ENCODE measurements around the gene TOR3A. TPM values are rescaled to one million over a fixed set of nuclear protein-coding genes. Genes with fewer than 3 reads are reported as not detected.

The TOR3A gene
- total RNA-seq, 1 donor from 2014 or later = 59.5 TPM

- ChIA-PET CTCF (no interaction called here), POLR2A (interaction anchor here (1.4 kb wide), 1 partner anchor 15 kb away, joined by 4 read pairs; no protein-coding TSS in a partner anchor)
- Mint-ChIP-seq H3K4me1 (peaks cover 29% of the 10 kb centered on the region), H3K27ac (no peak overlapping the region), H3K27me3 (no peaks in the 10 kb centered on the region), H3K9me3 (no peaks in the 10 kb centered on the region), H3K4me3 (no peak overlapping the region), H3K36me3 (ENCODE audit: low read depth) (peaks cover 9% of the 10 kb centered on the region)
- DNase-seq (no peak), ATAC-seq (ENCODE audit: low read depth) (no peak)
- intact Hi-C loops (cut with micrococcal nuclease) = no loop called here
- no peak for TF ChIP-seq CTCF (IDR thresholded peaks at IDR 0.05)
These were observed 39.8 kb upstream of the TOR3A start for GRCh38 chr1:179042087-179042486.

DNA sequence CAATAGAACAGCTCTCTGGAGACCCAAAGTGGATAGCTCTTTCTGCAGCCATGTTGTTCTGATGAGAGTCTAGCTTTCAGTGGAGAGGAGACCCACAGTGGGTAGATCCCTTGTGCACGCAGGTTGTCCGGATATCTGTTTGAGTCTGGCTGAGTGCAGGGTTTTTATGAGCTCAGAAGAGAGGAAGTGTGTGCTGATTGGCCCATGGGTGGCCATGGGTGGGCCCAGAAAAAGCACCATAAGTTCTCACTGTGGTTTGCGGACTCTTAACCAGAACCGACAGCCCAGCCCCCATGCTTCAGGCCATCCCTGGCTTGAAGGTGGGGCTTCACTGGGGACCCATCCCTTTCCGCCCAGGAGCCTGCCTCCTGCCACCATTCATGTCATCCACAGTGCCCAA is 39.2 kb upstream of the TOR3A start:
- Mint-ChIP-seq H3K4me3 (no peak overlapping the region), H3K27me3 (no peaks in the 10 kb centered on the region), H3K27ac (no peak overlapping the region), H3K4me1 (peaks cover 23% of the 10 kb centered on the region), H3K9me3 (no peaks in the 10 kb centered on the region), H3K36me3 (ENCODE audit: low read depth) (peaks cover 9% of the 10 kb centered on the region)
- DNase-seq (no peak), ATAC-seq (ENCODE audit: low read depth) (no peak)
- ChIA-PET CTCF (no interaction called here), POLR2A (interaction anchor here (1.4 kb wide), 1 partner anchor 16 kb away, joined by 4 read pairs; no protein-coding TSS in a partner anchor)
- no peak for TF ChIP-seq CTCF (IDR thresholded peaks at IDR 0.05)
- intact Hi-C loops (cut with micrococcal nuclease) = no loop called here

DNA sequence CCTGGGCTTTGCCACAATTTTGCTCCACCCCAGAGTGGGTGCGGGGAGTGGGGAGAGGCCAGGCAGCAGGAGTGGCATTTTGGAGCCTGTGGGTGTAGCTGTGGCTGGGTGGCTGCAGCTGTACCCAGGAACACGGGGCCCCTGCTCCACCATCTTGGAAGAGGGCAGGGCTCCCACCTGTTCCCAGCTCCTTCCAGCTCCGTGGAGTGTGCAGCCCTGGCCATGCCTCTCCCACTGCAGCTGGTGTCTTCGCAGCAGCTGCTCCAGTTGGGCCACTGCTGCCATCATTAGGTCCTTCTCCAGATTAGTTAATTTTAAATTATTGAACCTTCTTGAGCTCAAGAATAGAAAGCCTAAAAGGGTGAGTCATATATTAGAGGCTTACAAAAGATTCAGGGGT is 38.6 kb upstream of the TOR3A start:
- Mint-ChIP-seq H3K9me3 (no peaks in the 10 kb centered on the region), H3K36me3 (ENCODE audit: low read depth) (peaks cover 12% of the 10 kb centered on the region), H3K4me3 (no peak overlapping the region), H3K4me1 (peaks cover 20% of the 10 kb centered on the region), H3K27me3 (no peaks in the 10 kb centered on the region), H3K27ac (no peak overlapping the region)
- ATAC-seq (ENCODE audit: low read depth) (no peak), DNase-seq (no peak)
- POLR2A ChIA-PET = interaction anchor here (1.4 kb wide), 1 partner anchor 16 kb away, joined by 4 read pairs; no protein-coding TSS in a partner anchor
- intact Hi-C loops (cut with micrococcal nuclease) = no loop called here
- no peak for TF ChIP-seq CTCF (IDR thresholded peaks at IDR 0.05)
- CTCF ChIA-PET = interaction anchor here (1.1 kb wide), 1 partner anchor 510 kb away, joined by 4 read pairs; no protein-coding TSS in a partner anchor

- POLR2A ChIA-PET = no interaction called here
- Mint-ChIP-seq H3K4me3 (no peak overlapping the region), H3K27ac (no peak overlapping the region), H3K9me3 (no peaks in the 10 kb centered on the region), H3K4me1 (peaks cover 13% of the 10 kb centered on the region), H3K27me3 (no peaks in the 10 kb centered on the region), H3K36me3 (ENCODE audit: low read depth) (peaks cover 13% of the 10 kb centered on the region)
- TF ChIP-seq CTCF (IDR thresholded peaks at IDR 0.05) = no peak
- intact Hi-C loops (cut with micrococcal nuclease) = no loop called here
- DNase-seq = no peak
- CTCF ChIA-PET = interaction anchor here (1.1 kb wide), 1 partner anchor 511 kb away, joined by 4 read pairs; no protein-coding TSS in a partner anchor
- peak; percentile 25 for ATAC-seq (ENCODE audit: low read depth)
These were observed 38.0 kb upstream of the TOR3A start for GRCh38 chr1:179043907-179044306.

- POLR2A ChIA-PET = no interaction called here
These were observed 34.8 kb upstream of the TOR3A start for GRCh38 chr1:179046808-179047635.

More at GRCh38 chr1:179046808-179047635, 34.8 kb upstream of the TOR3A start:
- no peaks in the 10 kb centered on the region for H3K9me3 Mint-ChIP-seq
- no peak for DNase-seq
- CTCF ChIA-PET = no interaction called here
- no peaks in the 10 kb centered on the region for H3K27me3 Mint-ChIP-seq
- H3K4me3 Mint-ChIP-seq = no peak overlapping the region
- intact Hi-C loops (cut with micrococcal nuclease) = no loop called here
- no peak for ATAC-seq (ENCODE audit: low read depth)
- peaks cover 9% of the 10 kb centered on the region for H3K4me1 Mint-ChIP-seq
- H3K27ac Mint-ChIP-seq = no peak overlapping the region
- no peak for TF ChIP-seq CTCF (IDR thresholded peaks at IDR 0.05)
- H3K36me3 Mint-ChIP-seq (ENCODE audit: low read depth) = peaks cover 26% of the 10 kb centered on the region
